Fibroblast of peridontal ligament (primary cell): ENCODE results near the gene PRRC2A.

ENCODE experiments used
- DNase-seq: peaks from one replicate; pipeline ENCODE4 v3.0.0-alpha.2; 2010; ENCODE audit errors: extremely low read depth

Gene PRRC2A

GRCh38 chr6:31624070-31624469 is 3.6 kb downstream of the PRRC2A start:
- no peak for DNase-seq

- no peak for DNase-seq
Measured at GRCh38 chr6:31626952-31627351, 6.4 kb downstream of the PRRC2A start.

- no peak for DNase-seq
Measured at GRCh38 chr6:31627690-31628287, 7.3 kb downstream of the PRRC2A start.

DNA sequence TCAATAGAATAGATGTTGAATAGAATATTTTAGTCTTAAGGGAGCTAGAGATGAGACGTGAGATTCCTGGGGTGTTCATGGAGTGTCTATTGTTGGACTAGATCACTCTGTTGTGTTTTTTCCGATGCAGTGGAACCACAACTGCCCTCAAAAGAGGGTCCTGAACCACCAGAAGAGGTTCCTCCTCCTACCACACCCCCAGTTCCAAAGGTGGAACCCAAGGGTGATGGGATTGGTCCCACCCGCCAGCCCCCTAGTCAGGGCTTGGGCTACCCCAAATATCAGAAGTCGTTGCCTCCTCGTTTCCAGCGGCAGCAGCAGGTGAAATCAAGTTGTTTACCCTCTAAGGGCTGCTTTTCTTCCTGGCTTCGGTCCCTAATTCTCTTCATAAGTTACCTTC is 8.5 kb downstream of the PRRC2A start:
- no peak for DNase-seq

GRCh38 chr6:31630177-31630934 is 9.8 kb downstream of the PRRC2A start:
- no peak for DNase-seq

- DNase-seq = no peak
Measured at GRCh38 chr6:31631209-31631608, 10.7 kb downstream of the PRRC2A start.

GRCh38 chr6:31631681-31632278 is 11.3 kb downstream of the PRRC2A start:
- DNase-seq = no peak

GRCh38 chr6:31632279-31632946 is 11.9 kb downstream of the PRRC2A start:
- no peak for DNase-seq

GRCh38 chr6:31633447-31633846 is 12.9 kb downstream of the PRRC2A start:
- DNase-seq = no peak

DNA sequence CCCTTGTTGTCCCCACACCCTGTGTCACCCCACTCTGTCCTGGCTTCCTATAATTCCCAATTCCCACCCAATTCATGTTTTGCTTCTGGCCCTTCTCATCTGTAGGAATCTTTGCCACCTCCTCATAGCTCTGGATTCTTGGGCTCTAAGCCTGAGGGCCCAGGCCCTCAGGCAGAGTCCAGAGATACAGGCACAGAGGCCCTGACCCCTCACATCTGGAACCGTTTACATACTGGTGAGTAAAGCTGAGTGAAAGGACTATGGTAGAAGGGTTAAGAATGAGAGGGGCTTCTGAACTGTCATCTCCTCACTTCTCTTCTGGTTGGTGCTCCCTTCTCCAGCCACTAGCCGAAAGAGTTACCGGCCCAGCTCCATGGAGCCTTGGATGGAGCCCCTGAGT is 13.6 kb downstream of the PRRC2A start:
- DNase-seq = peak; percentile 14

GRCh38 chr6:31634969-31635575 is 14.6 kb downstream of the PRRC2A start:
- DNase-seq = no peak

GRCh38 chr6:31636698-31637596 is 16.4 kb downstream of the PRRC2A start:
- no peak for DNase-seq

DNA sequence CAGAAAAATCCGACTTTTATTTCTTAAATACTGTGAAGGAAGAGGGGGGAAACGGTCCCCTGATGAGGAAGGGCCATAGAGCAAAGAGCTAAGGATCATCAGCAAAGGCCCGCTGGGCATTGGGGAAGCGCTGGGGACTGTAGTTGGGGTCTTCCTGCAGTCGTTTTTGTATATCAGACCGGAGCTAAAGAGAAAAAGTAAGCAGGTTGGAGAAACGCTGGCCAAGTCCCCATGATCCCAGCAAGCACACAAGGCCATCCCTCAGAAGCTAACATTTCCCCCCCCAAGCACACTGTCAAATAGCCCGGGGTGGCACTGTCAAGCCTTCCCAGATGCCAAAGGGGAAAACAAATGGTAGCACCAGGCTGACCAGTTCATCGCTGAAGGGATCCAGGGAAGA is 18.5 kb downstream of the PRRC2A start:
- DNase-seq = no peak

- peak; percentile 55 for DNase-seq
Measured at GRCh38 chr6:31639449-31639861, 18.9 kb downstream of the PRRC2A start.

DNA sequence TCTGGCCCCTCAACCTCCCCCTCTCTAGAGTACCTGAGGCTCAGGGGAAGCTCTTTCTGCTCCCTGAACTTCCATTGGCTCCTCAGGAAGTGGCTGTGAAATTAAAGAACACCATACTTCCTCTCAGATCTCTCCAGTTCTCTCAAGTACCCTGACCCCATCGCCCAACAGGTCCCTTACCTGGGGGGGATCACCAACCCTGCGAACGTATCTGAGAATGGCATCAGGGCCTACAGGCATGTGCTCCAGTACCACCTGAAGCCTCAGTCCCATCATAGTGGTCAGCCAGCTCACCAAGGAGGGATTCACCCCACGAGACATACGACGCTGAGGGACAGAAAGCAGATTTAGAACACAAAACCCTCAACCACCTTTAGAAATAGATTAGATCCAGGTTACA is 20.1 kb downstream of the PRRC2A start:
- DNase-seq = no peak

DNA sequence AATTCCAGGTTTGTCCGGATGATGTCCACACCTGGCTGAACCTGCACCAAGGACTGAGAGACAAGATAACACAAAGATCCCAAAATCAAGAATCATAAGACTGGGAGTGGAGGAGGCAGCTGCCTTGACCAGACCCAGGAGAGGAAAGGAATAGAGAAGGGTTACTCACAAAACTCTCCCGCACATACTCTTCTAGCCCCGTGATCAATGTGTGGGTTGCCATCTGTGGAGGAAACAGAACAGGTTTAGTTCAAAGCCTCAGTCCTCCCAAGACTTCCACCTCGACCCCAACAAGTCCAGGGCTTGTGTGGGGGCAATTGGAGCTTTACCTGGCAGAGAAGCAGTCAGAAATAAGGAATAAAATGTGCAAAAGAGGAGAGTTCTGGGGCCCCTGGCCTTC is 20.9 kb downstream of the PRRC2A start:
- no peak for DNase-seq

GRCh38 chr6:31642798-31643570 is 22.5 kb downstream of the PRRC2A start:
- DNase-seq = no peak

DNA sequence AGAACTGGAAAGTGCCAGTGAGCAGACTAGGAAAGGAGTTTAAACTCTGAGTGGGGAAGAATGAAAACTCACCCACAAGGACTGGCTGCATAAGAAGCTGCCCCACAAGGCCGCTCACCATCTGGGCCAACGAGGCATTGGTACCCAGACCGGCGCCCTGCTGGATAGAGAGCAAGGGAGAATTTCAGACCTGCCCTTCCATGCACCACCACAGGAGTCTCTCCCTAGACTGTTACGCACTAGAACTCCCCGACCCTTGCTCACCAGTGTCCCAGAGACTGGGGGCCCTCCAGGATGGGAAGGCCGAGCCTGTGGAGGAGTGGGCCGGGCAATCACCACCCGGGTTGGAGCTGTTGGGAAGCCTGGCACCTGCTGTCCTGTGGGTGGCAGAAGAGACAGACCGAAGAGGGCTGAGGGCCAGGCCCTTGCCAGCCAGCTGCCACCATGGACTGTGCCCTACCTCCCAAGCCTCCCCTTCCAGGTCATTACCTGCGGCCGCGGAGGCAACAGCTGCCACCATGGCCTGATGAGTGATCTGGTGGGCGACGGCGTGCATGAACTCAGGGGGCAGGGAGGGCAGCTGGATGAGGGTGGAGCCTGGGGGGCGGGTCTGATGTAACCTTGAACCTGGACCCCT is 23.4 kb downstream of the PRRC2A start:
- DNase-seq = no peak

DNA sequence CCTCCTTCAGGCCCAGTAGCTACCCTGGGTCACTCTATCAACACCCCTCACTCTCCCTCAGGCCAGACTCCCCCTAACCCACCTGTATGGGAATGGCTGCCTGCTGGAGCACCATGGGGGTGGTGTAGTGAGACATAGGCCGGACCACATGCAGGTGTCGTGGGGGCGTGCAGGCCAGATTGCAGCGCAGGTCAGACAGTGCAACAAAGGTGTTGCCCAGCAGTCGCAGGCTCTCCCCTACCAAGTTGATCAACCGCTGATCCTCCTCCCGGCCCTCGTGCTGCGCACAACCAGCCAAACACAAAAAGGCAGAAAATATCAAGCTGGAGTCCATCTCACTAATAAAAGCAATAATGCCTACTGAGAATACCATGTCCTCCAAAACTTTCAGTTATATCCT is 24.8 kb downstream of the PRRC2A start:
- DNase-seq = no peak

GRCh38 chr6:31651602-31652191 is 31.2 kb downstream of the PRRC2A start:
- peak; percentile 83 for DNase-seq
